Tibial nerve (tissue), 3 donors: ENCODE results near the gene USP2.

Source experiments
- POLR2A ChIP-seq, 2 donors: fragments of 450-650 bp; IDR thresholded peaks; one replicate each; pipeline ENCODE4 v1.6.1; 2017; ENCODE audit warnings: antibody characterized with exemption in 2 of 2, mild to moderate bottlenecking in 2 of 2, moderate library complexity in 2 of 2
- TF ChIP-seq, protein P1 (sequence below), 5 experiments: fragments of 200-600 bp in 3 of 5; fragments of 450-650 bp in 2 of 5; sonication (generic) in 3 of 5; IDR thresholded peaks; one replicate each; pipeline ENCODE4 v1.5.1; 2016 to 2019; ENCODE audit warnings: antibody characterized with exemption in 5 of 5, mild to moderate bottlenecking in 3 of 5, moderate library complexity in 2 of 5

DNA sequence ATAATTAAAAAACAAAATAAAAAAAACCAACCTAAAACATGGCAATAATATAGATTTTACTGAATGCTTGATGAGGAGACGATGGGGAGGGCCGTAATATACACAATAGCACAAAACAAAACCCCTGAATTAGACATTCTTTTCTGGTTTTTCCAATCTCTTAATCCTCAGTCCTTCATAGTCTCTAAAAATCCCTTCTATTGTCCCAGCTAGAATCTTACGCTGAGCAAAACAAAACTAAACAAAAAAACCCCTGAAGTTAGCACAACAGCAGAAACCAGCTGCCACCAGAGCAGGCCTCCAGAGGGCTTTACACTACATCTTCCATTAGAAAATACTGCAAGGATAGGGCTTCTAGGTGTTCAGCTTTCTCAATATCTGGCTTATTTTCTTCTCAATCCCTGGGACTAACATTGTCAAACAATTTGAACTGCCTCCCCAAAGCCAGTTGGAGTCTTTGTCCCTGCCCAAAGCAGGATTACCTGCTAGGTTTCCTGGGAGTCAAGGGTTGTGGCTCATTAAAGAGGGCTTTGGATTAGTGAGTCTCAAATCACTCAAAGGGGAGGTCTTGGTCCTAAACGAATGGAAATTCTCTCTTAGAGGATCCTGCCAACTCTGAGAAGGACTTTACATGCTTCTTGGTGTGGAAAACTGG lies 49.3 kb downstream of the USP2 start:
- TF ChIP-seq, protein P1, sequence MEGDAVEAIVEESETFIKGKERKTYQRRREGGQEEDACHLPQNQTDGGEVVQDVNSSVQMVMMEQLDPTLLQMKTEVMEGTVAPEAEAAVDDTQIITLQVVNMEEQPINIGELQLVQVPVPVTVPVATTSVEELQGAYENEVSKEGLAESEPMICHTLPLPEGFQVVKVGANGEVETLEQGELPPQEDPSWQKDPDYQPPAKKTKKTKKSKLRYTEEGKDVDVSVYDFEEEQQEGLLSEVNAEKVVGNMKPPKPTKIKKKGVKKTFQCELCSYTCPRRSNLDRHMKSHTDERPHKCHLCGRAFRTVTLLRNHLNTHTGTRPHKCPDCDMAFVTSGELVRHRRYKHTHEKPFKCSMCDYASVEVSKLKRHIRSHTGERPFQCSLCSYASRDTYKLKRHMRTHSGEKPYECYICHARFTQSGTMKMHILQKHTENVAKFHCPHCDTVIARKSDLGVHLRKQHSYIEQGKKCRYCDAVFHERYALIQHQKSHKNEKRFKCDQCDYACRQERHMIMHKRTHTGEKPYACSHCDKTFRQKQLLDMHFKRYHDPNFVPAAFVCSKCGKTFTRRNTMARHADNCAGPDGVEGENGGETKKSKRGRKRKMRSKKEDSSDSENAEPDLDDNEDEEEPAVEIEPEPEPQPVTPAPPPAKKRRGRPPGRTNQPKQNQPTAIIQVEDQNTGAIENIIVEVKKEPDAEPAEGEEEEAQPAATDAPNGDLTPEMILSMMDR (IDR thresholded peaks at IDR 0.05): no peak
- no peak for TF ChIP-seq POLR2A (IDR thresholded peaks at IDR 0.05)
